ENCODE data around the gene PALM2AKAP2. TPM values are rescaled to one million over a fixed set of nuclear protein-coding genes. Genes with fewer than 3 reads are reported as not detected.
A peak's percentile ranks its signal among the peaks of the same experiment; 100 is the strongest.

Gene PALM2AKAP2
- total and polyA plus RNA-seq, 2 donors (not counting 3 experiments of a cell fraction or from before 2014, with no cell fraction given) = 0.01 TPM; not detected in 1

- TF ChIP-seq POLR2AphosphoS5 (IDR thresholded peaks at IDR 0.05; ENCODE audit: insufficient read depth, low read depth, low read length) (no peak), JUN (IDR thresholded peaks at IDR 0.05; ENCODE audit: borderline replicate concordance, insufficient read depth, insufficient read length, low read depth) (peak; percentile 85), CTCF (IDR thresholded peaks at IDR 0.05; ENCODE audit: extremely low read depth in 1 of 2, insufficient read depth in 1 of 2, low read depth in 1 of 2, low read length in 2 of 2) (peak; percentile 62 to 86), MYC (IDR thresholded peaks at IDR 0.05; ENCODE audit: low read depth, low read length) (no peak)
- Histone ChIP-seq H3K9ac (replicated peaks; ENCODE audit: extremely low read depth, insufficient read depth, low read length) (peak overlapping the region; percentile 26), H4K20me1 (replicated peaks; ENCODE audit: control insufficient read depth, extremely low read depth, insufficient read depth, low read length) (no peaks in the 10 kb centered on the region), H3K4me1 (ENCODE audit: control insufficient read depth, extremely low read depth, insufficient read depth, low read length) (peaks cover 24% of the 10 kb centered on the region), H2AFZ (ENCODE audit: low read depth, low read length) (no peak overlapping the region), H3K4me3 (replicated peaks in 1 of 3; ENCODE audit: insufficient read depth in 1 of 3, low read depth in 1 of 3, low read length in 3 of 3) (no peak overlapping the region), H3K36me3 (ENCODE audit: control insufficient read depth in 2 of 2, extremely low read depth in 1 of 2, insufficient read depth in 2 of 2, low read length in 2 of 2) (no peaks in the 10 kb centered on the region), H3K9me1 (replicated peaks; ENCODE audit: control insufficient read depth, extremely low read depth, insufficient read depth, low read length) (no peaks in the 10 kb centered on the region), H3K9me3 (replicated peaks; ENCODE audit: control insufficient read depth, insufficient read depth, low read length) (no peaks in the 10 kb centered on the region), H3K27ac (ENCODE audit: insufficient read depth, low read depth, low read length) (peak overlapping the region; percentile 44), H3K27me3 (ENCODE audit: control insufficient read depth in 2 of 2, insufficient read depth in 2 of 2, low read length in 2 of 2) (no peaks in the 10 kb centered on the region), H3K79me2 (ENCODE audit: control insufficient read depth, insufficient read depth, low read length) (no peaks in the 10 kb centered on the region), H3K4me2 (ENCODE audit: insufficient read depth, low read length) (no peak overlapping the region)
- dilution Hi-C loops (cut with MboI; ENCODE audit: extremely low pct_ligation_motif_present, low sequenced_read_pairs) = no loop called here
- intact Hi-C loops (cut with micrococcal nuclease) = loop anchor here (1.0 to 5.0 kb wide), 6 partner anchors 166 to 438 kb away; partner anchors contain the start of gene TXN
- FAIRE-seq (peak; percentile 89), DNase-seq (ENCODE audit: low read depth, low spot score) (peak; percentile 88)
- ChIA-PET POLR2A (no interaction called here), CTCF (interaction anchor here (0.7 to 3.8 kb wide), 28 partner anchors 10 to 805 kb away, joined by 3 to 91 read pairs (median 4); partner anchors contain the start of gene SVEP1)
- BruUV-seq (replicated peaks) = no TSS peak
Observed at GRCh38 chr9:109817846-109818472, 38.0 kb downstream of the PALM2AKAP2 start.

- TF ChIP-seq GATA2 (IDR thresholded peaks at IDR 0.05; ENCODE audit: insufficient read depth, insufficient read length, low read depth, low read length) (no peak), FOS (IDR thresholded peaks at IDR 0.05; ENCODE audit: borderline replicate concordance, insufficient read depth, low read length) (no peak), POLR2AphosphoS5 (IDR thresholded peaks at IDR 0.05; ENCODE audit: insufficient read depth, low read depth, low read length) (no peak), EZH2 (IDR thresholded peaks at IDR 0.05; ENCODE audit: borderline replicate concordance, low read depth, low read length, severe bottlenecking) (no peak), CTCF (IDR thresholded peaks at IDR 0.05; ENCODE audit: extremely low read depth in 1 of 2, insufficient read depth in 1 of 2, low read depth in 1 of 2, low read length in 2 of 2) (no peak), JUN (IDR thresholded peaks at IDR 0.05; ENCODE audit: borderline replicate concordance, insufficient read depth, insufficient read length, low read depth) (no peak), MAX (IDR thresholded peaks at IDR 0.05; ENCODE audit: insufficient read depth, insufficient read length) (no peak), POLR2A (IDR thresholded peaks at IDR 0.05; ENCODE audit: low read depth, low read length) (no peak), MYC (IDR thresholded peaks at IDR 0.05; ENCODE audit: low read depth, low read length) (no peak)
- ChIA-PET CTCF (interaction anchor here (1.1 kb wide), 1 partner anchor 396 kb away, joined by 3 read pairs; no protein-coding TSS in a partner anchor), POLR2A (no interaction called here)
- dilution Hi-C loops (cut with MboI; ENCODE audit: extremely low pct_ligation_motif_present, low sequenced_read_pairs) (no loop called here), intact Hi-C loops (cut with micrococcal nuclease) (no loop called here)
- Histone ChIP-seq H3K4me2 (ENCODE audit: insufficient read depth, low read length) (no peak overlapping the region), H3K27me3 (ENCODE audit: control insufficient read depth in 2 of 2, insufficient read depth in 2 of 2, low read length in 2 of 2) (no peaks in the 10 kb centered on the region), H3K9me1 (replicated peaks; ENCODE audit: control insufficient read depth, extremely low read depth, insufficient read depth, low read length) (no peaks in the 10 kb centered on the region), H3K4me3 (replicated peaks in 1 of 3; ENCODE audit: insufficient read depth in 1 of 3, low read depth in 1 of 3, low read length in 3 of 3) (no peak overlapping the region), H3K9ac (replicated peaks; ENCODE audit: extremely low read depth, insufficient read depth, low read length) (no peak overlapping the region), H3K9me3 (replicated peaks; ENCODE audit: control insufficient read depth, insufficient read depth, low read length) (no peaks in the 10 kb centered on the region), H3K4me1 (ENCODE audit: control insufficient read depth, extremely low read depth, insufficient read depth, low read length) (peaks cover 11% of the 10 kb centered on the region), H4K20me1 (replicated peaks; ENCODE audit: control insufficient read depth, extremely low read depth, insufficient read depth, low read length) (no peaks in the 10 kb centered on the region), H3K27ac (ENCODE audit: insufficient read depth, low read depth, low read length) (no peak overlapping the region), H3K79me2 (ENCODE audit: control insufficient read depth, insufficient read depth, low read length) (no peaks in the 10 kb centered on the region), H2AFZ (ENCODE audit: low read depth, low read length) (no peak overlapping the region), H3K36me3 (ENCODE audit: control insufficient read depth in 2 of 2, extremely low read depth in 1 of 2, insufficient read depth in 2 of 2, low read length in 2 of 2) (no peaks in the 10 kb centered on the region)
- DNase-seq (ENCODE audit: low read depth, low spot score) = no peak
- no TSS peak for BruUV-seq (replicated peaks)
- FAIRE-seq = no peak
Observed at GRCh38 chr9:109821711-109822110, 41.7 kb downstream of the PALM2AKAP2 start.
